GOT3 (cell line): Measurements from ENCODE around the gene HNRNPH1.
"Not testable (repeated sequence)": the region's sequence is repeated elsewhere in the genome, so short reads cannot be mapped to it uniquely, and the experiment has no call there.

ENCODE experiments used
- DNase-seq: peaks from one replicate; lab custom pipeline; 2025; ENCODE audit warnings: mixed read lengths; lab: John Stamatoyannopoulos, UW

HNRNPH1 gene

DNA sequence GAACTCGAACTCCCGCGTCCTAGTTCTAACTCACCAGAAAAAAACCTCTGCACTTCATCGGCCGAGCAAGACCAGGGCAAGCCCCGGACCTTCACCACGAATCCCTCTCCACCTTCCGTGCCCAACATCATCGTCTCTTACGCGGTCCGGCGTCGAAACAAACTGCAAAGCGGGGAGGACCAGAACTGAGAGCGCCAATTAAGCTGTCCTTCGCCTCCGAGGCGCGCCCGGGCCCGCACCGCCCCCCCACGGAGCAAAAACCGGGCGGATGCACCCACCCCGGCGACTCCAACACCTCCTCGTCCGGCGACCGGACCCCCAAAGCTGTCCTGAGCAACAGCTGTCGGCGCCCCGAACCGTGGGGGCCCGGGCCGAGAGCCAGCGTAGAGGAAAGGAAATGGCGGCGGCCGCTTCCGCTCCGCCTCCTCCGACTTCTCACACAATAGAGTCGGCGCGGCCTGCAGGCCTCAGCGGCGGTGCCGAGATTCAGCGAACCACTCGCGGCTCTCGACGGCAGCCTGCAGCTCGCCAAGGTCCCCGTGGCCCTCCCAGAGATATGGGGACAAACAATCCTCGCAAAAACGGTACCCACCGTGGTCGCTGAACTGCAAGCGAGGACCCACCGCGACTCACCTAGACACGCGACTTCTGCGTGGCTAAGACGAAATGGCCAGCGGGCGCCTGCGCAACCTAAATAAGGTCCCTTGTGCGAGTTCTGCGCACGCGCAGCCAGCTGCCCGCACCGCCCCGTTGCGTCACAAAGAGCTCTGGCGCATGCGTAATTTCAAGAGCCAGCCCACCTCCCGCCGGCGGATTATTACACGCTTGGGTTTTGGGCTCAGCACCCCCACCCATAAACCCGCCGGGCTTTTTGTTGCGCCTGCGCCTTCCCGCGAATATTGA is at the start of gene HNRNPH1:
Gene HNRNPH1, minus strand, starts transcription at position 669 of the 903 bp plus-strand sequence. Its CDS starts 538 bp downstream, at position 131.
- peak; percentile 99 for DNase-seq

GRCh38 chr5:179668391-179668790 is 44.9 kb upstream of the HNRNPH1 start:
- DNase-seq, result no peak

DNA sequence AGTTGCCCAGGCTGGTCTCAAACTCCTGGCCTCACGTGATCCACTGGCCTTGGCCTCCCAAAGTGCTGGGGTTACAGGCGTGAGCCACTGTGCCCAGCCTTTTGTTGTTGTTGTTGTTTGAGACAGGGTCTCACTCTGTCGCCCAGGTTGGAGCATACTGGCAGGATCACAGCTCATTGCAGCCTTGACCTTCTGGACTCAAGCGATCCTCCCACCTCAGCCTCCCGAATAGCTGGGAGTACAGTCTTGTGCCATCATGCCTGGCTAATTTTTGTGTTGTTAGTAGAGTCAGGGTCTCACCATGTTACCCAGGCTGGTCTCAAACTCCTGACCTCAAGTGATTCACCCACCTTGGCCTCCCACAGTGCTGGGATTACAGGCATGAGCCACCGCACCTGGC is 38.2 kb upstream of the HNRNPH1 start:
- not testable (repeated sequence) for DNase-seq

GRCh38 chr5:179658179-179658856 is 34.8 kb upstream of the HNRNPH1 start:
- not testable (repeated sequence) for DNase-seq

GRCh38 chr5:179657302-179658178 is 34.1 kb upstream of the HNRNPH1 start:
- not testable (repeated sequence) for DNase-seq

DNA sequence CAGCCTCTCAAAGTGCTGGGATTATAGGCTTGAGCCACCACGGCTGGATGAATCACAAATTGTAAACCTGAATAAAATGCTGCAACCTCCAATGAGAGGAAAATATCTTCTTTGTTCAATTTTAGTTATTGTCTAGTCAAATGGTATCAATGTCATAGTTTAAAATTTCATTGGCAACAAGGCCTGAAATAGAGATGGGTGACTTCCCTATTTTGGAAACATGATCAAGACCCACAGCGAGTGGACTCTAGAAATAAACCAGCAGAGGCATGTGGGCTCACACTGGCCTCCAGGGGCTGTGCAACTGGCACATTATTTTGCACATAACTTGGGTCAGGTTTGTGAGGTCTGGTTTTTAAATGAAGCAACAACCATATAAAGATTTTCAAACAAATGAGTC is 29.7 kb upstream of the HNRNPH1 start:
- DNase-seq, result not testable (repeated sequence)

- DNase-seq, result not testable (repeated sequence)
Observed at GRCh38 chr5:179650245-179650644, 26.8 kb upstream of the HNRNPH1 start.

GRCh38 chr5:179649166-179649703 is 25.8 kb upstream of the HNRNPH1 start:
- not testable (repeated sequence) for DNase-seq

DNA sequence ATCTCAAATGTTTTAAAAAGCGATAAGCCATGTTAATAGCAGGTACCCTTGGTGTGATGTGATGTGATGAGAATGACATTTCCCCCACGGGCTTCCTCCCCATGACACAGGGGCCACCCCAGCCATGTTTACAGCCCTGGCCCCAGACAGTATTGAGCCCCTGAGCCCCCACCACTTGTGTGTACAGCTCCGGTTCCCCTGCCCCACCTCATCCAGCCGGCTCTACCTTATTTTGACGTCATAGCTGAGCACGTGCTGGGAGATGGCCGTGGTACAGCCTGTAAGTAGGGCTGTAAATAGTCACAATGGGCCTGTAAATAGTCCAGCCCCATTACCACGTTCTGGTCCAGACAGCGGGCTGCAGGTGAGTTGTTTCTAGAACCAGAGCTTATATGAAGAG is 24.9 kb upstream of the HNRNPH1 start:
- DNase-seq, result no peak

DNA sequence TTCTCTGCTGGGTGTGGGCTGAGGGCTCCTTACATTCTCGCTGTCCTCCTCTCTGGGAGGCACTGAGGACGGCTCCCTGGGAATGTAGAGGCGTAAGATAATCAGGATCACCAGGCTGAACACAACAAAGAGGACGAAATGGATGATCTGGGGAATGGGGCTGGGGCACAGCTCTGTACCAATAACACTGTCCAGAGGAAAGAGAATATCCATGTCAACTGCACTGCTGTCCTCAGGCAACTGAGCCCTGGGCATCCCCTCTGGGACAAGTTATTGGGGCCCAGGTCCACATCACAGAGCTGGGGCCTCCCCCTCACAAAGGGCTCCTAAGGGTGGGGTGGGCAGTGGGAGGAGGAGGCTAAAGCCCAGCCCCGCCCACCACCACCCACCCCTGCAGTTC is 21.3 kb upstream of the HNRNPH1 start:
- not testable (repeated sequence) for DNase-seq

DNA sequence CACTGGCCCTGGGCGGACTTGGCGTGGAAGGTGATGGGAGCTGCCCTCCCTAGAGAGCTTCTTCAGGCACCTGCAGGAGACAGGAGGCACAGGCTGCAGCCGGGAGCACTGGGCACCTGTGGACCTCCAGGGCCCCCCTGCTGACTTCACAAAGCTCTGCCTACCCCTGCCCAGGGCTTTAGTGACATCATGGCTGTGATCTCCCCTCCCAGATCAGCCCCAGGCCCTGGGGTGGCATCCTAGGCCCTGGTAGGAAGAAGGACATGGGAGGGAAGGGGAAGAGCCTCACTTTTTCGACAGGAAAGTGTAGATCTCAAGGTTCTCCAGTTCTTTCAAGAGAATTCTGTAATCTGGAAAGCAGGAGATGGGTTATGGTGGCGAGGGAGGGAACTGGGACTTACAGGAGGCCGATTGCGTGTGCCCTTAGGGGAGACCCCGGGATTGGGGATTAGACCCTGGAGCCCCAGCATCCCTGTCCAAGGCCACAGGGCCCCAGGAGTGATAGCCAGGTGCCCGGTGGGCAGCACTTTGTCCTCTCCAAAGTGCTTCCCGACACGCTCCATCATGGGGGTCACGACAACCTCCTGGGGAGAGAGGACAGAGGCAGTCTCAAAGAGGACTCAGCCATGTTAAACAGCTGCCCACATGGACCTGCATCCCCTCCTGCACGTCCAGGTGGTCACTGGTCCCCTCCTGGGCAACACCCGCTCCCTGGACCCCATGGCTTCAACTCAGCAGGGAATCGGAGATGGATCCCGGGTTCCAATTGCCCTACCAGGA is 19.9 kb upstream of the HNRNPH1 start:
- not testable (repeated sequence) for DNase-seq

DNA sequence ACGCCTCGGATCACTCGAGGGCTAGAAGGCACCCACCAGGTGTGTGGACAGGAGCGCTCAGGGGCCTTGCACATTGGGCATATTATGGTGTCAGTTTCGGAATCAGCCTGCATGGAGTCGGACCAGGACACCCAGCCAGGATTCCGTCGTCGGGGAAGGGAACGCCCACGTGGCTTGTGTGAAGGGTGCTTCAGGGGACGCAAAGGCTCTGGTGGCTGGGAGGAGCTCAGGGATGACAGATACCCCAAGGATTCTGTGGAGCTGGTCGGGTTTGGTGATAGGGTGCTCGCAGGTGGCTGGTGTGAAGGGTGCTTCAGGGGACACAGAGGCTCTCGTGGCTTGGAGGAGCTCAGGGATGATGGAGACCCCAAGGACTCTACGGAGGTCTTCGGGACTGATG is 19.2 kb upstream of the HNRNPH1 start:
- not testable (repeated sequence) for DNase-seq

GRCh38 chr5:179641745-179642144 is 18.3 kb upstream of the HNRNPH1 start:
- DNase-seq, result not testable (repeated sequence)

DNA sequence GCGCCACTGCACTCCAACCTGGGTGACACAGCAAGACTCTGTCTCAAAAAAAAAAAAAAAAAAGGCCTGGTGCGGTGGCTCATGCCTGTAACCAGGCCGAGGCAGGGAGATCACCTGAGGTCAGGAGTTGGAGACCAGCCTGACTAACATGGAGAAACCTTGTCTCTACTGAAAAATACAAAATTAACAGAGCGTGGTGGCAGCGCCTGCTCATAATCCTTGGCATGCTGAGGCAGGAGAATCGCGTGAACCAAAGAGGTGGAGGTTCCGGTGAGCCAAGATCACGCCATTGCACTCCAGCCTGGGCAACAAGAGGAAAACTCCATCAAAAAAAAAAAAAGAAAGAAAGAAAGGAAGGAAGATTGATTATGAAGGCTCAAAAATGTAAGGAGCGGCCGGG is 15.8 kb upstream of the HNRNPH1 start:
- DNase-seq, result not testable (repeated sequence)

DNA sequence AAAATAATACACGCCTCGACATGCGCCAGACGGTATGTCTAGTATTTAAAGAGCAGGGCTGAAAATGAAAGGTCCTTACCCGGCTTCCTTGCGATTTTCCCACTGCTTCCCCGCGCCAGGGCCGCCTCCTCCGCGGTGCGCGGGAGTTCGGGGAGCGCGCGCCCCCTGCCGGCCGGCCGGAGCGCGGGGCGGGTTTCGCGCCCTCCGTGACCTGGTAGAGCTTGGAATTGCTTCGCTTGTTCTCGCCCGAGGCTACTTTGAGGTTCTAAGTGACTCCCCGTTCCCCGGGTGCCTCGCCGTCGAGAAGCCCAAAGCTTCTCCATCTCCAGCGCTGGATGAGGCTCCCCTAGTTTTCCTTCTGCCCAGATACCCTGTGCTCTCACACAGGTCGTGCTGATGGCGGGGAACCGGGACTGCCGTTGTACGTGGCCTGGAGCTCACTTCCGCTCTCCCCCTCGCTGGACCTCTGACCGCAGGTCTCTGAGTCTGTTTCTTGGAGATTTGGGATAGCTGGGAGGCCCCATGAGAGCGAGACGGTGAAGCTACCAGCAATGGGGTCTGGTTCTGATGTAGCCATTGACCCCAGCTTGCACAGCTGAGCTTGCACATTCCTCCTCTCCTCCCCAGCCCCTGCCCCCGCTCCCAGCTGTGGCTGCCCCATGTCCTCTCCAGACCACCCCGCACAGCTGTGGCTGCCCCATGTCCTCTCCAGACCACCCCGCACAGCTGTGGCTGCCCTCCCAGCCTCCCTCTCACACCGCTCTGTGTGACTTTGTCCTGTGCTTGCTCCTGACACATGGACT is 11.1 kb upstream of the HNRNPH1 start:
- DNase-seq, result not testable (repeated sequence)

- not testable (repeated sequence) for DNase-seq
Observed at GRCh38 chr5:179633501-179634369, 10.3 kb upstream of the HNRNPH1 start.

- DNase-seq, result no peak
Observed at GRCh38 chr5:179624841-179625271, 1.4 kb upstream of the HNRNPH1 start.

- peak; percentile 49 for DNase-seq
Observed at GRCh38 chr5:179623906-179624741, 653 bp upstream of the HNRNPH1 start.
